Measurements from ENCODE around the gene WNT8B.

DNA sequence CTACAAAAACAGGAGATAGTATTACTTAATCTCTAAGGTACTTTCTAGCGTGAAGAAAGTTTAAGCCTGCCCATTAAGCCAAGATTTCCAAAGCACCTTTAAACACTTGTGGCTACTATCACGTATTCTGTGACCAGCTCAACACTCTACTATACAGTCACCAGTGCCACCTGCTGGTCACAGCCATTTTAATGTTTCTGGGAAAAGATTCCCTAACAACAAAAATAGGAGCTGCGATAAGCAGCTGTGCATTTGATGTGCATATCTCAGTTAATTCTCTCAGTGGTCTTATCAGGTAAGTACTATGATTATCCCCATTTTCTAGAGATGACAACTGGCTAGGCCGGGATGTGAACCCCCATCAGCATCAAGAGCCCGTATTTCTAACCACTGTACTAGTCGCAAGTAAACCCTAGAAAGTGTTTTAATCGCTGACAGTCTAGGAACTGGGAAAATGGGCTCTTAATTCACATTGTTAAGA is 56.0 kb downstream of the WNT8B start:
- TF ChIP-seq, protein P1, sequence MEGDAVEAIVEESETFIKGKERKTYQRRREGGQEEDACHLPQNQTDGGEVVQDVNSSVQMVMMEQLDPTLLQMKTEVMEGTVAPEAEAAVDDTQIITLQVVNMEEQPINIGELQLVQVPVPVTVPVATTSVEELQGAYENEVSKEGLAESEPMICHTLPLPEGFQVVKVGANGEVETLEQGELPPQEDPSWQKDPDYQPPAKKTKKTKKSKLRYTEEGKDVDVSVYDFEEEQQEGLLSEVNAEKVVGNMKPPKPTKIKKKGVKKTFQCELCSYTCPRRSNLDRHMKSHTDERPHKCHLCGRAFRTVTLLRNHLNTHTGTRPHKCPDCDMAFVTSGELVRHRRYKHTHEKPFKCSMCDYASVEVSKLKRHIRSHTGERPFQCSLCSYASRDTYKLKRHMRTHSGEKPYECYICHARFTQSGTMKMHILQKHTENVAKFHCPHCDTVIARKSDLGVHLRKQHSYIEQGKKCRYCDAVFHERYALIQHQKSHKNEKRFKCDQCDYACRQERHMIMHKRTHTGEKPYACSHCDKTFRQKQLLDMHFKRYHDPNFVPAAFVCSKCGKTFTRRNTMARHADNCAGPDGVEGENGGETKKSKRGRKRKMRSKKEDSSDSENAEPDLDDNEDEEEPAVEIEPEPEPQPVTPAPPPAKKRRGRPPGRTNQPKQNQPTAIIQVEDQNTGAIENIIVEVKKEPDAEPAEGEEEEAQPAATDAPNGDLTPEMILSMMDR (IDR thresholded peaks at IDR 0.05; ENCODE audit: poor library complexity, severe bottlenecking), result peak; percentile 81
- TF ChIP-seq POLR2AphosphoS5 (IDR thresholded peaks at IDR 0.05), result no peak
- TF ChIP-seq REST (IDR thresholded peaks at IDR 0.05; ENCODE audit: borderline replicate concordance), result no peak
- TF ChIP-seq EP300 (conservative IDR thresholded peaks at IDR 0.05; ENCODE audit: poor library complexity, severe bottlenecking), result no peak
